Activated CD4-positive, alpha-beta T cell treated with anti-CD3 and anti-CD28 coated beads for 4 hours (primary cell): ENCODE data around the gene VAMP7.
"Not testable (repeated sequence)": the region's sequence is repeated elsewhere in the genome, so short reads cannot be mapped to it uniquely, and the experiment has no call there.

ENCODE experiments used
- DNase-seq, 2 donors: peaks; one replicate each; pipeline ENCODE4 v3.0.0-alpha.2; 2020

Gene VAMP7

DNA sequence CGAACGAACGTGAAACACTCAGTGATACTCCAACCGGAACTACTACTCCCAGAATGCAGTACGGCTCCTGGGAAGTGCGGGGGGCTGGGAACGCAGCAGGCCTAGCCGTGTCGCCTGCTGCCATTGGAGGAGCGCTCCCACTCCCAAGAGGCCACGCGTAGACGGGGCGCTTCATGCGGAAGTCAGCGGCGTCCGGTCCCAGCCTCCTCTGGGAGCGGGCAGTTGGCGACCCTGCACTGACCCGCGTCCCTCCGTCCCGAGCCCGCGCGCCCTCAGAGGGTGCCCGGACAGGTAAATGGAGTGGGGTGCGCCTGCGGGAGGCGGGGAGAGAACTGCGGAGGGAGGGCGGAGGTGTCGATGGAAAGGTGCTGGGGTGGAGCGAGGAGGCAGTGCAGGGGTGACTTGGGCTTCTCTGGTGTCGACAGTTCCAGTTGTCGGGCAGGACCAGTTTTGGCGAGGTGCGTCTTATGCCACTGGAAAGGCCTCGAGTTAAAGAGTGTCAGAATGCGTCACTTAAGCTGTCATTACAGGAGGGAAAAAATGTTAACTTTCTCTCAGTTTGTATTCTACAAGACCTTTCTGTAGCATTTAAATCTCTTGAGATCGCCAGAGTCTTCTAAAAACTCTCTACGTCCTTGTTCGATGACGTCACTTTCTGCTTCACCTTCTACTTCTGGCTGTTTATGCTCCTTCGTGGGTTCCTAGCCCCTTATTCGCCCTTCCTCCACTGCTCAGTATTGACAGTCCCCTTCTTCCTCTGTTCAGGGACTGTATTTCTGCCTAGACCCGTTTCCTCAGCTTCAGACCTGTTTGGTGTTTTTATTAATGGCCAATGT is at the start of gene VAMP7:
Gene VAMP7, plus strand, starts transcription at position 188 of the 836 bp plus-strand sequence. CDS start 8,122 bp downstream, outside the sequence.
- peak; percentile 73 to 75 for DNase-seq

DNA sequence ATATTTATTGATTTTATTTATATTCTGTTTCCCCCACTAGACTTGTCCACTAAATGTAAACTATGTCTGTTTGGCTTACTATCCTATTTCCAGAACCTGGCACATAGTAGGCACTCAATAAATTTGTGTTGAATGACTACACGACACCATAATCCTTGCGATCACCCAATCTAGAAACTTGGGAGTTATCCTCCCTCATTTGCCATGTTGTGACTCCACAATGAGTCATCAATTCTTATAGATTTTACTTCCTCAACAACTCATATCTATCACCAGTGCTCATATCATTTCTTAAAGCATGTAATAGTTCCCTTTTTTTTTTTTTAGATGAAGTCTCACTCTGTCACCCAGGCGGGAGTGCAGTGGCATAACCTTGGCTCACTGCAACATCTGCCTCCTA is 39.9 kb upstream of the VAMP7 start:
- no peak for DNase-seq

DNA sequence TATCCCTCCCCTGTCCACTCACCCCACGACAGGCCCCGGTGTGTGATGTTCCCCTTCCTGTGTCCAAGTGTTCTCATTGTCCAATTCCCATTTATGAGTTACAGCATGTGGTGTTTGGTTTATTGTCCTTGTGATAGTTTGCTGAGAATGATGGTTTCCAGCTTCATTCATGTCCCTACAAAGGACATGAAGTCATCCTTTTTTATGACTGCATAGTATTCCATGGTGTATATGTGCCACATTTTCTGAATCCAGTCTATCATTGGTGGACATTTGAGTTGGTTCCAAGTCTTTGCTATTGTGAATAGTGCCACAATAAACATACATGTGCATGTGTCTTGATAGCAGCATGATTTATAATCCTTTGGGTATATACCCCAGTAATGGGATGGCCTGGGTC is 29.4 kb upstream of the VAMP7 start:
- DNase-seq, result not testable (repeated sequence)

GRCh38 chrX:155857561-155857960 is 23.6 kb upstream of the VAMP7 start:
- no peak for DNase-seq

DNA sequence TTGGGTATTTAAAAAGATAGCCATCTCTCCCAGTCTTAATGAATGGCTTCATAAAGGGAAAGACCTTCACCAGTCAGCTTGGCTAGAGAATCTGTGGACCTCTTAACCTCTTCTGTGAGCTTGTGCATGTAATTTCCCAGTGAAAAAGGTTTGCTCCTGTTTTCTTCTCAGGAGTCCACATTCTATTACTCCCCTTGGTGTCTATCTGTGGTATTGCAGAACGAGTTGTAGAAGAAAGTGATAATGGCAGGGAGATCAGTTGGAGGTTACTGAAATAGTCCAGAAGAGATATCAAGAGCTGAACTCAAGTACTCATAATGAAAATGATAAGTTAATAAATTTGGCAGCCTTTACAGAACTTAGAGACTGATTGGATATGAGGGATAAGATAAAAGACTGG is 16.5 kb upstream of the VAMP7 start:
- DNase-seq, result no peak

DNA sequence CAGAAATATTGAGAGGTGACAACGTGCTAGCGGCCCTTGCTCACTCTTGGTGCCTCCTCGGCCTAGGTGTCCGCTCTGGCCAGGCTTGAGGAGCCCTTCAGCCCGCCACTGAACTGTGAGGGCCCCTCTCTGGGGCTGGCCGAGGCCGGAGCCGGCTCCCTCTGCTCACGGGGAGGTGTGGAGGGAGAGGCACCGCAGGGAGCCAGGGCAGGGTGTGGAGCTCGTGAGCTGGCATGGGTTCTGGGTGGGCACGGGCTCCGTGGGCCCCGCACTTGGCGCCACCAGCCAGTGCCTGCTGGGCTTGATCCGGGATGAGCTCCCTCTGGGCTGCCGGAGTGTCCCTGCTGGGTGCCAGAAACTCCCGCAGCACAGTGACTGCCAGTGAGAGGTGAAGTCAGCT is 16.0 kb upstream of the VAMP7 start:
- no peak for DNase-seq

DNA sequence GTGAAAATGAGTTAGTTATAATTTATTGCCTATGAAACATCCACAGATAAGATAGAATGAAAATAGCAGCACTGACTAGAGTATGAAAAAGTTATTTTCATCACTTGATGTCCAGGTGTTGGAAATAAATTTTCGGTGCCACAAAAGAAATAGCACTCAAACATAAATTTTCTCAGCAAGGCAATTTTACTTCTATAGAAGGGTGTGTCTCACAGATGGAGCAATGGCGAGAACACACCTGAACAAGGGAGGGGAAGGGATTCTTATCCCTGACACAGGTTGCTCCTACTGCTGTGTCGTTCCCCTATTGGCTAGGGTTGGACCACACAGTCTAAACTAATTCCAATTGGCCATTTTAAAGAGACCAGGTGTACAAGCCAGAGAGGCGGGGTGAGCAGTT is 13.3 kb upstream of the VAMP7 start:
- DNase-seq, result no peak

DNA sequence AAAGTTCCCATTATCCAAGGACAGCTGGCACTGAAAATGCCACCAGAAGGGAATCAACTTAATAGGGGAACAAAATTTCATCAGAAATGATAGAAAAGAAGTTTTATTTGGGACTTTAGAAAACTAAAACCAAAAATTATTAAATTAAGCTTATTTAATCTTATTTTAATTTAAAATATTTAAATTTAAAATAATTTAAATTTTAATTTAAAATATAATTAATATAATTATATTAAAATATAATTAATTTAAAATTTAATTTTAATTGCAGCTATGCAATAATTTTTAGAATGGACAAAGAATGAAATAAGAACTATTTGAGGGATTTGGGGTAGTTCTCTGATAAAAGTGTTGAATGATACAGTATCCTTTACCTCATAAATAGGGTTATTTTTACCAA is 10.2 kb upstream of the VAMP7 start:
- no peak for DNase-seq

GRCh38 chrX:155871934-155872333 is 9.2 kb upstream of the VAMP7 start:
- DNase-seq, result no peak

GRCh38 chrX:155873188-155873587 is 8.0 kb upstream of the VAMP7 start:
- no peak for DNase-seq

- DNase-seq, result no peak
Observed at GRCh38 chrX:155874571-155875244, 6.4 kb upstream of the VAMP7 start.

DNA sequence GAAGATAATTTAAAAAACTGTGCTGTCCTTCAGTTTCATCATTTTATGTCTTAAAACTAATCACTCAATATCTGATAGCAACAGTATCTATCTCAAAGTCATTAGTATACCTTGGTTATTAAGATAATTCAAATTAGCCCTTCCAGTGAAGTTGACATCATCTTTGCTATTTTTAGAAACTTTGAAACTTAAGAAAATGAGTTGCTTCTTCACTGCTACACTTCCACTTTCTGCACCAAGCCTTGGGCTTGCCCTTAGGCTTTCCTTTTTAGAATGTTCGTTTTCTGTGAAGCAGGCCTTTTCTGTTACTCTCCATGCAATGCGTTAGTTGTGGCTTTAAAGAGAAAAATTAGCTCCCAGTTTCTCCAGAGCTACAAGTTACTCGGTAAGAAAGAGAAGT is 4.4 kb upstream of the VAMP7 start:
- no peak for DNase-seq

- DNase-seq, result no peak
Observed at GRCh38 chrX:155877288-155877687, 3.9 kb upstream of the VAMP7 start.

- DNase-seq, result no peak
Observed at GRCh38 chrX:155880586-155881157, 473 bp upstream of the VAMP7 start.

GRCh38 chrX:155886409-155886808 is 5.3 kb downstream of the VAMP7 start:
- no peak for DNase-seq

DNA sequence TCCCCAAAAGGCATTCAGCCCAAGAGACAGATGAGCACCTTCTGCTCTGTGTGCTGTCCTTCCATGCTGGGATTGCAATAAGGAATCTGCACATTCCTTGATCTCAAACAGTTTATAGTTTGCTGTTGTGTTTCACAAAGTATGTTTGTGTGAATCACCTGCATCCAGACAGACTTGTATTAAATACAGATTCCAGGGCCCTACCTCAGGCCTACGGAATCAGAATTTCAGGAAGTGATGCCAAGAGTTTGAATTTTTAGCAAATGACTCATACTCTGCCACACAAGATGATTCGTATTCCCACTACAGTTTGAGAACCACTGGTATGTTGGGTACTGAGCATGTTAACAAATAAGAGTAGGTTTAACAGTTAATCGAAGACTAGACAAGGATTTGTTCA is 7.0 kb downstream of the VAMP7 start:
- DNase-seq, result no peak

DNA sequence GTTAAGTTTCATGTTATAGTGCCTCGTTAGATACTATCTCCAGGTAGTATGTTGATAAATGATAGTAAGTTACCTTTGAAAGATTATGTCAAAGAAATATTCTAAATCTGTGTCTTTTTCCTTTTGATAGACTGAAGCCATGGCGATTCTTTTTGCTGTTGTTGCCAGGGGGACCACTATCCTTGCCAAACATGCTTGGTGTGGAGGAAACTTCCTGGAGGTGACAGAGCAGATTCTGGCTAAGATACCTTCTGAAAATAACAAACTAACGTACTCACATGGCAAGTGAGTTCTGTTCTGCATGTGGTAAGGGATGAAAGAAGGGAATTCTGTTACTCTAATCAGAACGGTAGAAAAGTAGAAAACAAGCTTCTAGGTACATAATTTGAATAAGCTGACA is 8.2 kb downstream of the VAMP7 start:
- no peak for DNase-seq

- no peak for DNase-seq
Observed at GRCh38 chrX:155891446-155892210, 10.5 kb downstream of the VAMP7 start.

DNA sequence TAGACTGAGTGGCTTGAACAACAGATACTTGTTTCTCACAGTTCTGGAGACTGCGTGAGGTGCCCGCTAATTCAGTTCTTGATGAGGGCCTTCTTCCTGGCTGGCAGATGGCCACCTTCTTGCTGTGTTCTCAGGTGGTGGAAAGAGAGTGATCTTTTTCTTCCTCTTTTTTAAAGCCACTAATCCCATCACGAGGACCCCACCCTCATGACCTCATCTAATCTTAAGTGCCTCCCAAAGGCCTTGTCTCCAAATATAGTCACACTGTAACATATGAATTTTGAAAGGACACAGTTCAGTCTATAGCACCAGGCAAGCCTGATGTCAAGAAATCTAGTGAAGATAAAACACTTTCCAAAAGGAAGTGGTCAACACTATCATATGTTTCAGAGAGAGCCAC is 12.4 kb downstream of the VAMP7 start:
- no peak for DNase-seq

DNA sequence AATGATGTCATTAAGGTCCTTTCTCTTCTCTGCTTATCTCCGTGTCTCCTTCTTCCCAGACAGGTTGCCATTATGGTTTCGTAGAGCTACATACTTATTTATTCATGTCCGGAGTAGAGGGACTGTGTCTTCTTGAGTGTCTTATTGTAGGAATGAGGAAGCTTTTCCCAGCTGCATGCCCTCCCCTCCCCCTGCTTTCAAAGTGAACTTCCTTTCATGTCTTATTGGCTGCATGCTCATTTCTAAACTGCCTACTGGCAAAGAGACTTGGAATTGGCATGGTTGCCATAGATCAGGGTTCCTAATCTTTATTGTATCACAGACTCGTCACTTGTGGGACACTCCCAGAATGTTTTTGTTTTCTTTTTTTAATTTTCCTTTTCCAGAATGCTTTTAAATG is 15.4 kb downstream of the VAMP7 start:
- DNase-seq, result no peak

DNA sequence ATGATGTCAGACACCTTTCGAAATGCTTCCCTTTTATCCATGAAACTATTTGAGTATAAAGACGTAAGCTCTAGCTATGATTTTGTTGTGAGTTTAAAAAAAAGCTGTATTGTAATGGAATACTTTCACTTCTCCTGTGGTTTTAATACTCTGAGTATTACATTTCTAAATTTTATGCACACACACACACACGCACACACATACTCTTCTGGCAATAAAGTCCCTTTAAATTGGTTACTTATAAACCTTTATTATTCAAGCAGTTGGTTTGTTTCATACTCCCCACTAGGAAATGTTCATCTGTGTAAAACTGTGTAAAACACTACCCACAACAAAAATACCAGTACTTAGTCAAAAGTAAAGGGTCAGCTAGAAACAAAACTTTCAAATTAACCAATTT is 18.2 kb downstream of the VAMP7 start:
- DNase-seq, result no peak

DNA sequence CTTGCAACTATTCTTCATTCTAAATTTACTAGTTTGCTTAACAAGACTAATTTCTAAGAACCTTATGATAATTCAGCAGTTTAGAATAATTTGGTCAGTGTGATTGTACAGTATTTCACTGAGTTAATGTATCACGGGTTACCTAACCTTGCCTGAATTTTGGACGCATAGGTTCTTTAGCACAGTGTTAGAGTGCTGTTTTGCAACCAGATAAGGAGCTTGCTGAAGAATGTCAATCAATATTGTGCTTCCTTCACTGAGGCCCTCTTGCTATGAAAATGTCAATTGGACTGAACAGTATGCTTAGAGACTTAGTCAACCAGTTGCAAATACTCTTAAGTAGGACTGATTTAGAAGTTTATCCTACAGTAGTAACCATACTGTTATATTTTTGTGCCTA is 19.6 kb downstream of the VAMP7 start:
- DNase-seq, result no peak

DNA sequence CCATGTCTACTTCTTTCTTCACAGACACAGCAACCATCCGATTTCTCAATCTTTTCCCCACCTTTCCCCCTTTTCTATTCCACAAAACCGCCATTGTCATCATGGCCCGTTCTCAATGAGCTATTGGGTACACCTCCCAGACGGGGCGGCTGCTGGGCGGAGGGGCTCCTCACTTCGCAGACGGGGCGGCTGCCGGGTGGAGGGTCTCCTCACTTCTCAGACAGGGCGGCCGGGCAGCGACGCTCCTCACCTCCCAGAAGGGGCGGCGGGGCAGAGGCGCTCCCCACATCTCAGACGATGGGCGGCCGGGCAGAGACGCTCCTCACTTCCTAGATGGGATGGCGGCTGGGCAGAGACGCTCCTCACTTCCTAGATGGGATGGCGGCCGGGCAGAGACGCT is 26.5 kb downstream of the VAMP7 start:
- not testable (repeated sequence) for DNase-seq
